ENCODE measurements around the gene NAA30. TPM values are rescaled to one million over a fixed set of nuclear protein-coding genes. Genes with fewer than 3 reads are reported as not detected.
"Not testable (repeated sequence)": the region's sequence is repeated elsewhere in the genome, so short reads cannot be mapped to it uniquely, and the experiment has no call there.

Gene NAA30
- total RNA-seq: 10 to 100 TPM; 30.0 to 33.0 TPM
- 37.2 TPM for polyA plus RNA-seq (ENCODE audit: insufficient read depth, low read depth, low replicate concordance)
- long read RNA-seq, donor 1, full-length matches to known transcripts: 13 of 13 reads
- long read RNA-seq, donor 1, partial matches to known transcripts: 0 of 13 reads
- long read RNA-seq, donor 1, other reads (novel, unspliced or antisense): 0 of 13 reads
- long read RNA-seq, donor 2, full-length matches to known transcripts: 12 of 12 reads
- long read RNA-seq, donor 2, partial matches to known transcripts: 0 of 12 reads
- long read RNA-seq, donor 2, other reads (novel, unspliced or antisense): 0 of 12 reads

GRCh38 chr14:57390037-57390805 lies at the start of gene NAA30:
TSS of gene NAA30 (plus strand) at chr14:57390586. CDS start at chr14:57390958, 372 bp downstream.
- WGBS, 2 donors: 0 to 1% methylated on average over 25 to 58 of the region's 62 CpGs
- TF ChIP-seq POLR2A (IDR thresholded peaks at IDR 0.05): no peak
- TF ChIP-seq CTCF (IDR thresholded peaks at IDR 0.05): no peak
- intact Hi-C loops (cut with DNase I; ENCODE audit: low total_unique reads): no loop called here
- Histone ChIP-seq H3K9me3 (no peaks in the 10 kb centered on the region), H3K27ac (peak within 1 kb of the TSS; percentile 92 to 95), H3K36me3 (ENCODE audit: low read depth, missing control alignments) (no peaks in the 10 kb centered on the region), H3K4me1 (peaks cover 29% of the 10 kb centered on the region), H3K27me3 (no peaks in the 10 kb centered on the region), H3K4me3 (peak within 1 kb of the TSS; percentile 81 to 95)
- peak; percentile 96 for DNase-seq

GRCh38 chr14:57343545-57344297 lies 46.7 kb upstream of the NAA30 start:
- H3K36me3 ChIP-seq (ENCODE audit: low read depth, missing control alignments); H3K9me3 ChIP-seq; H3K4me3 ChIP-seq; H3K27ac ChIP-seq; intact Hi-C loops (cut with DNase I; ENCODE audit: low total_unique reads); DNase-seq; H3K4me1 ChIP-seq; H3K27me3 ChIP-seq: not testable (repeated sequence)
- 71 to 76% methylated on average over 34 of the region's 34 CpGs for WGBS, 2 donors

GRCh38 chr14:57345106-57345505 lies 45.3 kb upstream of the NAA30 start:
- no peaks in the 10 kb centered on the region for H3K4me1 ChIP-seq
- no peak for DNase-seq
- no peaks in the 10 kb centered on the region for H3K27me3 ChIP-seq
- H3K36me3 ChIP-seq (ENCODE audit: low read depth, missing control alignments): no peaks in the 10 kb centered on the region
- intact Hi-C loops (cut with DNase I; ENCODE audit: low total_unique reads): no loop called here
- WGBS, 2 donors: 75 to 76% methylated on average over 9 of the region's 9 CpGs
- H3K4me3 ChIP-seq: no peak overlapping the region
- TF ChIP-seq CTCF (IDR thresholded peaks at IDR 0.05) (no peak), POLR2A (IDR thresholded peaks at IDR 0.05) (no peak)
- no peaks in the 10 kb centered on the region for H3K9me3 ChIP-seq
- H3K27ac ChIP-seq: no peak overlapping the region

GRCh38 chr14:57346741-57347140 lies 43.6 kb upstream of the NAA30 start:
- Histone ChIP-seq H3K27me3 (no peaks in the 10 kb centered on the region), H3K27ac (no peak overlapping the region), H3K36me3 (ENCODE audit: low read depth, missing control alignments) (no peaks in the 10 kb centered on the region), H3K4me1 (no peaks in the 10 kb centered on the region), H3K9me3 (no peaks in the 10 kb centered on the region), H3K4me3 (no peak overlapping the region)
- intact Hi-C loops (cut with DNase I; ENCODE audit: low total_unique reads): no loop called here
- DNase-seq: no peak
- 44 to 64% methylated on average over 2 of the region's 2 CpGs for WGBS, 2 donors
- TF ChIP-seq CTCF (IDR thresholded peaks at IDR 0.05) (no peak), POLR2A (IDR thresholded peaks at IDR 0.05) (no peak)
